T-helper 22 cell (primary cell): Measurements from ENCODE around the gene DLK2.
"Not testable (repeated sequence)": the region's sequence is repeated elsewhere in the genome, so short reads cannot be mapped to it uniquely, and the experiment has no call there.

Experiments
- DNase-seq: peaks from one replicate; pipeline ENCODE4 v3.0.0-alpha.2; 2020; ENCODE audit warnings: low read depth

The DLK2 gene

DNA sequence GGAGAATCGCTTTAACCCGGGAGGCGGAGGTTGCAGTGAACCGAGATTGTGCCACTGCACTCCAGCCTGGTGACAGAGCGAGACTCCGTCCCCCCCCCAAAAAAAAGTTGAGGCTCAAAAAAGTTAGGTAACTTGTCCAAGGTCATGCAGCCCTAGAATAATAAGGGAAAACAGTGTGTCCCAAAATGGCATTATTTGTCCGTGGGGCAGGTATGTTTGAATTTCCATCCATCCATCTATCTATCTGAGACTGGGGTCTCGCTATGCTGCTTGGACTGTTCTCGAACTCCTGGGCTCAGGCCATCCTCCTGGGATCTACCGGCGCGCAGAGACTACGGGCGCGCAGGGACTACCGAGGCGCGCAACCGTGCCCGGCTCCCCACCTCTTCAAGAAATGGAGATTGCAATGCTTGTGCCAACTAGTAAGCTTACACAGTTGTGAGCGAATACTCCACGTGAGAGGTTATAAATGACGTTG lies 28.4 kb downstream of the DLK2 start:
- DNase-seq, result no peak

GRCh38 chr6:43425083-43425482 lies 30.3 kb downstream of the DLK2 start:
- not testable (repeated sequence) for DNase-seq

GRCh38 chr6:43421831-43422230 lies 33.5 kb downstream of the DLK2 start:
- DNase-seq, result no peak

- DNase-seq, result no peak
Measured at GRCh38 chr6:43420012-43420709, 35.2 kb downstream of the DLK2 start.

- DNase-seq, result no peak
Measured at GRCh38 chr6:43416935-43417334, 38.4 kb downstream of the DLK2 start.

GRCh38 chr6:43415275-43415674 lies 40.1 kb downstream of the DLK2 start:
- DNase-seq, result not testable (repeated sequence)

- no peak for DNase-seq
Measured at GRCh38 chr6:43413002-43413401, 42.3 kb downstream of the DLK2 start.

GRCh38 chr6:43412541-43412940 lies 42.8 kb downstream of the DLK2 start:
- no peak for DNase-seq

GRCh38 chr6:43410776-43411175 lies 44.6 kb downstream of the DLK2 start:
- DNase-seq, result not testable (repeated sequence)

DNA sequence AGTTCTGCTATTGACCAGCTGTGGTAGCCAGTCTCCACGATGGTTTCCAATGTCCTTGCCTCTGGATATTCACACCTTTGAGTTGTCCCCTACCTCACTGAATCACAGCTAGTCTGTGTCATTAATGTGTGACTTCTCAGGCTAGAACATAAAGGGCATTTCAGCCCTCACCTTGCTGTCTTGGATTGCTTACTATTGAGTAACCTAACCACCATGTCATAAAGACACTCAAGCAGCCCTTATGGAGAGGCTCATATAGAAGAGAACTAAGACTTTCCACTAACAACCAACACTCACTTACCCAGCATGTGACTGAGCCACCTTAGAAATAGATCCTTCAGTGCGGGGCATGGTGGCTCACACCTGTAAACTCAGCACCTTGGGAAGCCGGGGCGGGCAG lies 47.1 kb downstream of the DLK2 start:
- DNase-seq, result no peak

- no peak for DNase-seq
Measured at GRCh38 chr6:43407296-43407695, 48.1 kb downstream of the DLK2 start.

- DNase-seq, result no peak
Measured at GRCh38 chr6:43405354-43405753, 50.0 kb downstream of the DLK2 start.

DNA sequence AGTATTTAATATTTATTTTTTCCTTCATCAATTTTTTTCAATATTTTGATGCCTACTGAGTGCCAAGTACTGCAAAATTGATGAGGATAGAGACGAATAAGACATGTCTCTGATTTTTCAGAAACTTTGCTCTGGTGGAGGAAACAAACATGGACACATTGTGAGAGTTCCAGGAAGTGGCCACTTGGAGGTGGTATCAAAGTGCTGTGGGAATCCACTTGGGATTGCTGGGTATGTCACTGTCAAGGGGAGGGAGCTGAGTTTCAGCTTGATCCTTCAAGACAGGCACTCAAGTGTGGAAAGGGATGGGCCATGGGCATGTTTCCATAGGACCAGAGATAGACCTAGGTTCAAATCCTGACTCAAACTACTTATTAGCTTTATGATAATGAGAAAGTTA lies 52.5 kb downstream of the DLK2 start:
- DNase-seq, result no peak

DNA sequence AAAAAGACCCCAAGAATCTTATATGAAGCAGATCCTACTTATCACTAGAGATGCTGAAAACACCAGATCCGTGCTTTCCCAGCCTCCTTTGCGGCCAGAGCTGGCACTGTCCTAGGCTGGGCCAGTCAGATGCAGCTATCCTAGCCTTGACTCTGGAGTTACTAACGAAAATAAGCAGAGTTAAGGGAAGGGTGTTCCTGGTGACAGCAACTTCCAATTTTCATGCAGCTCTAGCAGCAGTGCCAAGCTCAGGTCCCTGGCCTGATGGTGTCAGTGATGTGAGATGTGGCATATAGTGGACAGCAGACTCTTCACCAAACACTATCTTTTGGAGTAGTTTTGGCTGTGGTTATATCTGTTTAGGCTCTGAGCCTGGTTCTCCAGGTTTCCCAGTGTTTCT lies 53.6 kb downstream of the DLK2 start:
- no peak for DNase-seq
